K562 (cell line): ENCODE results near the gene OMP.

Source experiments
- CTCF ChIP-seq, 3 experiments: IDR thresholded peaks in 2 of 3; conservative IDR thresholded peaks in 1 of 3; 2 replicates each; pipeline ENCODE4 v1.5.1; 2011 to 2012; ENCODE audit warnings: low read length in 3 of 3, mild to moderate bottlenecking in 3 of 3, control low read depth in 2 of 3, improper control_type of control experiment in 1 of 3, inconsistent platforms in 1 of 3, low read depth in 1 of 3, mixed read lengths in 1 of 3, moderate library complexity in 1 of 3; ENCODE audit not compliant: insufficient read depth in 2 of 3
- E2F1 ChIP-seq: sonication (generic); formaldehyde crosslinking; IDR thresholded peaks from 2 replicates; pipeline ENCODE4 v1.8.1; 2023; ENCODE audit warnings: mild to moderate bottlenecking, missing genetic modification reagents, moderate library complexity
- EP300 ChIP-seq: IDR thresholded peaks from 2 replicates; pipeline ENCODE4 v1.6.1; 2012; ENCODE audit warnings: low read length, improper control_type of control experiment
- ESRRA ChIP-seq: fragments of 450-650 bp; IDR thresholded peaks from 2 replicates; pipeline ENCODE4 v1.6.1; 2014; ENCODE audit warnings: low read depth, mild to moderate bottlenecking, moderate library complexity, borderline replicate concordance
- EZH2 ChIP-seq: IDR thresholded peaks from 2 replicates; pipeline ENCODE4 v1.6.1; 2012; ENCODE audit warnings: low read depth, mild to moderate bottlenecking, inconsistent platforms, low read length, borderline replicate concordance
- FOXJ3 ChIP-seq: sonication (generic); formaldehyde crosslinking; IDR thresholded peaks from 2 replicates; pipeline ENCODE4 v1.4.0; 2020; ENCODE audit warnings: mild to moderate bottlenecking, missing genetic modification reagents
- HNRNPUL1 ChIP-seq: fragments of 200-400 bp; formaldehyde crosslinking; IDR thresholded peaks from 2 replicates; pipeline ENCODE4 v1.6.1; 2017; ENCODE audit warnings: low read length
- POLR2A ChIP-seq: fragments of 450-650 bp; conservative IDR thresholded peaks from 2 replicates; pipeline ENCODE4 v1.6.1; 2016
- POLR2AphosphoS2 ChIP-seq: IDR thresholded peaks from 2 replicates; pipeline ENCODE4 v1.6.1; 2012; ENCODE audit warnings: low read length, improper control_type of control experiment
- TAF15 ChIP-seq: fragments of 200-400 bp; formaldehyde crosslinking; IDR thresholded peaks from 2 replicates; pipeline ENCODE4 v1.6.1; 2017; ENCODE audit warnings: mild to moderate bottlenecking, low read depth, low read length, moderate library complexity
- ZBTB33 ChIP-seq: sonication (generic); formaldehyde crosslinking; IDR thresholded peaks from 2 replicates; pipeline ENCODE4 v1.8.1; 2023; ENCODE audit warnings: mild to moderate bottlenecking, missing genetic modification reagents
- ZNF717 ChIP-seq: fragments of 250-450 bp; sonication (Bioruptor Pico); IDR thresholded peaks from 2 replicates; pipeline ENCODE4 v1.5.0; 2021

- no peak for TF ChIP-seq TAF15
- TF ChIP-seq POLR2A, result no peak
- TF ChIP-seq CTCF (IDR thresholded peaks at IDR 0.05 in 2 of 3, conservative IDR thresholded peaks at IDR 0.05 in 1 of 3; ENCODE audit: insufficient read depth in 2 of 3, low read depth in 1 of 3, low read length in 3 of 3), result no peak
- no peak for TF ChIP-seq ZNF717
- TF ChIP-seq ZBTB33 (CRISPR knock-in tag), result no peak
- no peak for TF ChIP-seq FOXJ3
- TF ChIP-seq EZH2, result no peak
- no peak for TF ChIP-seq POLR2AphosphoS2
- no peak for TF ChIP-seq ESRRA
- TF ChIP-seq HNRNPUL1, result no peak
- TF ChIP-seq EP300, result no peak
- no peak for TF ChIP-seq E2F1 (CRISPR knock-in tag)
Observed at GRCh38 chr11:77094841-77095365, 7.7 kb upstream of the OMP start.
